GM18867 (cell line): ENCODE data around the gene DMRTA2.
"Not testable (repeated sequence)": the region's sequence is repeated elsewhere in the genome, so short reads cannot be mapped to it uniquely, and the experiment has no call there.

ENCODE experiments used
- ATAC-seq: cut with Tn5 transposase; IDR thresholded peaks from one replicate; pipeline ENCODE4 v1.9.1; 2021; ENCODE audit warnings: mild to moderate bottlenecking, moderate library complexity; ENCODE audit not compliant: unreplicated experiment

DMRTA2 gene

GRCh38 chr1:50393522-50394120 is 29.6 kb downstream of the DMRTA2 start:
- no peak for ATAC-seq

- not testable (repeated sequence) for ATAC-seq
These were observed 41.7 kb downstream of the DMRTA2 start for GRCh38 chr1:50381551-50381950.

- no peak for ATAC-seq
These were observed 44.5 kb downstream of the DMRTA2 start for GRCh38 chr1:50378770-50379169.

- no peak for ATAC-seq
These were observed 49.7 kb downstream of the DMRTA2 start for GRCh38 chr1:50373532-50373931.

- ATAC-seq, result no peak
These were observed 51.5 kb downstream of the DMRTA2 start for GRCh38 chr1:50371749-50372148.

- ATAC-seq, result no peak
These were observed 53.4 kb downstream of the DMRTA2 start for GRCh38 chr1:50369830-50370229.

- no peak for ATAC-seq
These were observed 54.1 kb downstream of the DMRTA2 start for GRCh38 chr1:50369008-50369634.

- peak; percentile 48 for ATAC-seq
These were observed 54.9 kb downstream of the DMRTA2 start for GRCh38 chr1:50368179-50369007.
